ENCODE results near the gene GAB1.

Gene GAB1

DNA sequence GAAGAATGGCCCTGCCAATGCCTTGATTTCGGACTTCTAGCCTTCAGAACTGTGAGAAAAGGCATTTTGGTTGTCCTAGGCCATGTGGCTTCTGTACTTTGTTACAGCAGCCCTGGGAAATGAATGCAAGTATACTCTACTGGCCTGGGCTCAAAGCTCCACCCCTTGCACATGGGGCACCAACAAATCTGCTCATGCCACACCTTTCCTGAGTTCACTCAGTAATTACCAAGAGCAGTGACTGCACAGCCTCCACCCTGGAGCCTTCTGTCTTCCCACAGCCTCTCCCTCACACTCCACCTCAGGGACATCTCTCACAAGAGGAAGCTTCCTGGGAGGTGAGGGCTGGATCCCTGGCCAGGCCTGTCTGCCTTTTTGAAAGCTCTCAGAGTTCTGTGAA lies 29.1 kb upstream of the GAB1 start:
- H3K27me3 ChIP-seq (ENCODE audit: control insufficient read depth, insufficient read depth, low read length), result no peaks in the 10 kb centered on the region
- H3K9ac ChIP-seq (ENCODE audit: low read length), result no peak overlapping the region
- no peaks in the 10 kb centered on the region for H3K36me3 ChIP-seq (ENCODE audit: control insufficient read depth, insufficient read depth, low read length)
- H3K4me1 ChIP-seq (ENCODE audit: control insufficient read depth, insufficient read depth, low read length), result peaks cover 3% of the 10 kb centered on the region
- no peak overlapping the region for H3K4me3 ChIP-seq (ENCODE audit: low read length)
- no peaks in the 10 kb centered on the region for H3K9me3 ChIP-seq (ENCODE audit: control insufficient read depth, low read length)

DNA sequence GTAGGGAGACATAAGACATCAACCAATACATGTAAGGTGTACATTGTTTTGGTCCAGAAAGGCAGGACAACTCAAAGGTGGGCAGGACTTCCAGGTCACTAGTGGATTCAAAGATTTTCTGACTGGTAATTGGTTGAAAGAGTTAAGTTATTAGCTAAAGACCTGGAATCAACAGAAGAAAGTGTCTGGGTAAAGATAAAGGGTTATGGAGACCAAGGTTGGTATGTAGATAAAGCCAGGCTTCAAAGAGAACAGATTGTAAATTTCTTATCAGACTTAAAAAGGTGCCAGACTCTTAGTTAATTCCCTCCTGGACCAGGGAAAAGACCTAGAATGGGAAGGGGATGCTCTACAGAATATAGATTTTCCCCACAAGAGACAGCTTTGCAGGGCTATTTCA lies 28.3 kb upstream of the GAB1 start:
- H3K9me3 ChIP-seq (ENCODE audit: control insufficient read depth, low read length), result no peaks in the 10 kb centered on the region
- no peak overlapping the region for H3K9ac ChIP-seq (ENCODE audit: low read length)
- no peaks in the 10 kb centered on the region for H3K27me3 ChIP-seq (ENCODE audit: control insufficient read depth, insufficient read depth, low read length)
- H3K4me3 ChIP-seq (ENCODE audit: low read length), result no peak overlapping the region
- peaks cover 3% of the 10 kb centered on the region for H3K4me1 ChIP-seq (ENCODE audit: control insufficient read depth, insufficient read depth, low read length)
- H3K36me3 ChIP-seq (ENCODE audit: control insufficient read depth, insufficient read depth, low read length), result no peaks in the 10 kb centered on the region

DNA sequence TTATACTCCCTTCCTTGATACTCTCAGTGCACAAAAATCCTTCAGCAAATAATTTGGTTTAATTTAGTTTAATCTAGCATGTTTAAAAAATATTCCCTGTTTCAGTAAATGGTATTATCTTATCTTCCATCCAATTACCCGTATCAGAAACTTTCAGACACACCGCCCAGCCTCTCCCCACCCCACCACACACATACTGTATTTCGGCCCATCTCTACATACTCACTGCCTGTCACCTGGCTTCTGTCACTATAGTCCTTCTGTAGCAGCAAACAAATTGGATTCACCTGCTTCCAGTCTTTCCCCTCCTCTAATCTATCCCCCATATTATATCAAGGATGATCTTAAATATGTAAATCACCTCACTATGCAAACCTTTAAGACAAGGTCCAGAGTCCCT lies 24.8 kb upstream of the GAB1 start:
- Histone ChIP-seq H3K9me3 (ENCODE audit: control insufficient read depth, low read length) (no peaks in the 10 kb centered on the region), H3K9ac (ENCODE audit: low read length) (no peak overlapping the region), H3K4me3 (ENCODE audit: low read length) (no peak overlapping the region), H3K4me1 (ENCODE audit: control insufficient read depth, insufficient read depth, low read length) (peaks cover 3% of the 10 kb centered on the region), H3K27me3 (ENCODE audit: control insufficient read depth, insufficient read depth, low read length) (no peaks in the 10 kb centered on the region), H3K36me3 (ENCODE audit: control insufficient read depth, insufficient read depth, low read length) (no peaks in the 10 kb centered on the region)

DNA sequence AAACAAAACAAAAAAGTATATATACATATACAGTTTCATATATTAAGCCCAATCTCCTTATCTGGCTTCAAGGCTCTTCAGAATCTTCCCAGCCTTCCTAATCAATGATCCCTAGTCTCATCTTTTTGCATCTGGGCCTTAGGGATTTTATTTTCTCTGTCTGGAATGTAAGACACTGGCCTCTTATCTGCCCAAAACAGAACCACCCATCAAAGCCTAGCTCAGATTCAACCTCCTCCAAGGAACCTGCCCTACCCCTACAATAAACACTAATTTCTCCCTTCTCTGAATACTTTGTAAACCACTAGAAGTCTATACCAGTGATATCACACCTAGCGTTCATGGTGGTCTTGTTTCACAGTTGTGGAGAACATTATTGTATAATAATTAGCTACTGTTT lies 23.2 kb upstream of the GAB1 start:
- H3K36me3 ChIP-seq (ENCODE audit: control insufficient read depth, insufficient read depth, low read length), result no peaks in the 10 kb centered on the region
- no peaks in the 10 kb centered on the region for H3K27me3 ChIP-seq (ENCODE audit: control insufficient read depth, insufficient read depth, low read length)
- H3K4me1 ChIP-seq (ENCODE audit: control insufficient read depth, insufficient read depth, low read length), result no peaks in the 10 kb centered on the region
- no peak overlapping the region for H3K9ac ChIP-seq (ENCODE audit: low read length)
- no peak overlapping the region for H3K4me3 ChIP-seq (ENCODE audit: low read length)
- H3K9me3 ChIP-seq (ENCODE audit: control insufficient read depth, low read length), result no peaks in the 10 kb centered on the region

DNA sequence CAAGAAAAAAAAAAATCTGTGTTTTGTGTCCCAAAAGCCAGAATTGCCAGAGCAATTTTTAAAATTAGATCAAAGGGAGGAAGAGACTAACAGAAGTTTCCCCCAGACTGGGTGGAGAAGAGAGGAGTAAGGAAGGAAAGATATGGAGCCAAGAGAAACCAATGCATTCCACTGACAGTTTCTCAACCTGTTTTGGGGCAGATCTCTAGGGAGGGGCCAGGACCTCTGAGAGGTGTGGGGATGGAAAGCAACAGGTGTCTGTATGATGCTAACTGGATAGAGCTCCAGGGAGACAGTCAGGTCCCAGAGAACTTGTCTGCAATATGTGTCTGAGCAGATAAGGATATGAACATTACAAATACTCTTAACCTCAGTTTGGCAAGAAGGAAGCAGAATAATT lies 22.7 kb upstream of the GAB1 start:
- Histone ChIP-seq H3K4me1 (ENCODE audit: control insufficient read depth, insufficient read depth, low read length) (no peaks in the 10 kb centered on the region), H3K36me3 (ENCODE audit: control insufficient read depth, insufficient read depth, low read length) (no peaks in the 10 kb centered on the region), H3K9ac (ENCODE audit: low read length) (no peak overlapping the region), H3K27me3 (ENCODE audit: control insufficient read depth, insufficient read depth, low read length) (no peaks in the 10 kb centered on the region), H3K4me3 (ENCODE audit: low read length) (no peak overlapping the region), H3K9me3 (ENCODE audit: control insufficient read depth, low read length) (no peaks in the 10 kb centered on the region)

DNA sequence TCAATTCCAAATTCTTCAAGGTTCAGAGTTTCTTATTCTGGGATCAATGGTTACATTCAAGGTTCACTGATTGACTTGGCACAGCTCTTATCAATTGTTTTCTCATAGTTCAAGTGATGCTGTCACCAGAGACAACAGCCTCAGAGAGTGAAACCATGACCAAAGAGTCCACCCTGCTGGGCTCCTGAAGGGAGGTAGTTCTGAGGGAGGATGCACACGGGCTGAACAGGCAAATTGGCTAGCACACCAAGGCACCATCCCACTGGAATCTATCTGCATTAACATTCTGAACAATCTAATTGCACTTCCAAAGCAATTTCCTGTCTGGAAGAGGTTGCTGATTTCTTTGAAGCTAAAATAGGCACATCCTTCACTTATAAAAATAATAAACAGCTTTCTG lies 16.6 kb upstream of the GAB1 start:
- Histone ChIP-seq H3K36me3 (ENCODE audit: control insufficient read depth, insufficient read depth, low read length) (no peaks in the 10 kb centered on the region), H3K27me3 (ENCODE audit: control insufficient read depth, insufficient read depth, low read length) (no peaks in the 10 kb centered on the region), H3K4me3 (ENCODE audit: low read length) (no peak overlapping the region), H3K9ac (ENCODE audit: low read length) (no peak overlapping the region), H3K9me3 (ENCODE audit: control insufficient read depth, low read length) (no peaks in the 10 kb centered on the region), H3K4me1 (ENCODE audit: control insufficient read depth, insufficient read depth, low read length) (peaks cover 19% of the 10 kb centered on the region)

DNA sequence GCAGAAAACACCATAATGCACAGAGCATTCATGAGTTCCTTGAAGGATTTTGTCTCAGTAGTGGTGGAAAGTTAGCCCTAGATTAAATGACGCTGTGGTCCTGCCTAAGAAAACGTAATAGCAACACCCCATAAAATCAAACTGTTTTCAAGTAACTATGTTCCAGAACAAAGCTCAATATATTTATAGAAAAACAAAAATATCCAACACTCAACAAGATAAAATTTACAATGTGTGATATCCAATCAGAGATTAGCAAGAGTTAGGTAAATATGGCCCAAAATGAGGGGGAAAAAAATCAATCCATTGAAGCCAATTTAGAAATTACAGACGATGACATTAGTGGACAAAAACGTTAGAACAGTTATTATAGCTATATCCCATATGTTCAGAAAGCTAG lies 9.9 kb upstream of the GAB1 start:
- H3K9me3 ChIP-seq (ENCODE audit: control insufficient read depth, low read length), result no peaks in the 10 kb centered on the region
- H3K9ac ChIP-seq (ENCODE audit: low read length), result no peak overlapping the region
- no peaks in the 10 kb centered on the region for H3K36me3 ChIP-seq (ENCODE audit: control insufficient read depth, insufficient read depth, low read length)
- no peaks in the 10 kb centered on the region for H3K4me1 ChIP-seq (ENCODE audit: control insufficient read depth, insufficient read depth, low read length)
- H3K27me3 ChIP-seq (ENCODE audit: control insufficient read depth, insufficient read depth, low read length), result no peaks in the 10 kb centered on the region
- H3K4me3 ChIP-seq (ENCODE audit: low read length), result no peak overlapping the region

DNA sequence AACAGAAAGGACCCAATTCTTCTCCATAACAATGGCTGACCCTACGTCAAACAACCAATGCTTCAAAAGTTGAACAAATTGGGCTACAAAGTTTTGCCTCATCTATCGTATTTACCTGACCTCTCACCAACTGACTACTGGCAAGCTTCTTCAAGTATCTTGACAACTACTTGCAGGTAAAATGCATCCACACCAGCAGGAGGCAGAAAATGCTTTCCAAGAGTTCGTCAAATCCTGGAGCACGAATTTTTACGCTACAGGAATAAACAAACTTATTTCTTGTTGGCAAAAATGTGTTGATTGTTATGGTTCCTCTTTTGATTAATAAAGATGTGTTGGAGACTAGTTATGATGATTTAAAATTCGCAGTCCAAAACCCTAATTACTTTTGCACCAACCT lies 6.7 kb upstream of the GAB1 start:
- no peaks in the 10 kb centered on the region for H3K9me3 ChIP-seq (ENCODE audit: control insufficient read depth, low read length)
- no peaks in the 10 kb centered on the region for H3K27me3 ChIP-seq (ENCODE audit: control insufficient read depth, insufficient read depth, low read length)
- no peaks in the 10 kb centered on the region for H3K4me1 ChIP-seq (ENCODE audit: control insufficient read depth, insufficient read depth, low read length)
- no peak overlapping the region for H3K9ac ChIP-seq (ENCODE audit: low read length)
- H3K4me3 ChIP-seq (ENCODE audit: low read length), result no peak overlapping the region
- H3K36me3 ChIP-seq (ENCODE audit: control insufficient read depth, insufficient read depth, low read length), result no peaks in the 10 kb centered on the region

DNA sequence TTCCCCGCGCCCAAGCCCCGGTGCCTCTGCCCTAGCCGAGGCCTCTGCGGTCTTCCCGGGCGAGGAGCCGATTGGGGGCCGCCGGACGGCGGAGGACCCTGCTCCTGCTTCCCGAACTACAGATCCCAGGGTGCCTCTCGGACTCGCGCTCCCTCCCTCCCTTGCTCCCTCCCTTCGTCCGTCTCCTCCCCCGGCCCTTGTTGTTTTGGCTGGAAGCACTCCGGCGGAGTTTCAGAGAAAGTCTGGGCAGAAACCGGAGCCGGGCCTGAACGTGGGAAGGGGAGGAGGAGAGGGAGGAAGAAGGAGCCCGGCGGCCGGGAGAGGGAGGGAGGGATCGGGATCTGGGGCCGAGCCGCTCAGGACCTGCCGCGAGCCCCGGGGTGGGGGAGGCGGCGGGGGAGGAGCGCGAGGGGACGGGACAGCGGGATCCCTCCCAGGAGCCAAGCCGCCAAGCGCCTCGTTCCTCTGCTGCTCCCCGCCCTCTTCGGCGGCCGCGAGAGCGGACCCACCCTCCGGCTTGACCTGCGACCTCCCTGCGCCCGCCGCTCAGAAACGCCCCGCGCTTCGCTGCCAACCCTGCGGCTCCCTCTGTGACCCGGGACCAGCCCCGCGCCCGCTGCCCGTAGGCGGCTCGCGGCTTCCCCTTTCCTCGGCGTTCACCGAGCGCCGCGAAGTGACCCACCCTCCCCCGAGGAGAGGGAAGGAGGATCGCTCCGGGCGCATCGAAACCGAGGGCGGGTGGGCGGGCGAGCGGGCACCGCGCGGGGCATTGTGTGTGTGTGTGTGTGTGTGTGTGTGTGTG lies 496 bp upstream of the GAB1 start:
- H3K4me1 ChIP-seq (ENCODE audit: control insufficient read depth, insufficient read depth, low read length), result peaks cover 5% of the 10 kb centered on the region
- H3K36me3 ChIP-seq (ENCODE audit: control insufficient read depth, insufficient read depth, low read length), result no peaks in the 10 kb centered on the region
- peak overlapping the region; percentile 72 for H3K4me3 ChIP-seq (ENCODE audit: low read length)

DNA sequence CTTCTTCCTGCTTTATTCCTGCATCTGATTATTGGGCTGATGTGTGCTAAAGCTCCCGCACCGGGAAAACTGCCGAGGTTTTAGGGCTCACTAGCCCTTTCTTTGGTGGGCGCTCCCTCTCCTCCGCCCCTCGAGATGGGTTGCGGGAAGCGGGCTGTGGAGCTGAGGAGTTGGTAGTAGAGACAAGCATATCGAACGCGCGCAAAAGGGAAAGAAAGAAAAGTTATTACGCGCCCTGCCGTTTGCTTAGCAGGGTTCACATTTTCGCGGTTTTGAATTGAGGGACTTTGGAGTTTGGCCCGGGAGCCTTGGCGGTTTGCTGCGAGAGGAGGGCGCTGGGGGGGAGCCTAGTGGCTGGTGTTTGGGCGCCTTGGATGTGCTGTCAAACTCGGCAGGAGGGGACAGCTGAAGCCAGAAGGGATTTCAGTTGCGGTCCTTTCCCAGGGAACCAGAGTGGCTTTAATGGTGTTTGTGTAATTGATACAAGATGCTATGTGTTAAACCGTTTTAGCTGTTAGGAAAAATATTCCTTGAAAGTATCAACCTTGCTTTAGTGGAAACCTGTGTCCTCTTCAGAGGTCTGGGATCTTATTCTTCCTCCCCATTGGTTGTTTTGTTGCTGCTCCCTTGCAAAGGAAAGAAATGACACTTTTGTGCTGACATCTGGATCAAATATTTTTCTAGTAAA lies 1.1 kb downstream of the GAB1 start:
- Histone ChIP-seq H3K4me3 (ENCODE audit: low read length) (peak overlapping the region; percentile 69), H3K9me3 (ENCODE audit: control insufficient read depth, low read length) (no peaks in the 10 kb centered on the region), H3K36me3 (ENCODE audit: control insufficient read depth, insufficient read depth, low read length) (no peaks in the 10 kb centered on the region), H3K27me3 (ENCODE audit: control insufficient read depth, insufficient read depth, low read length) (no peaks in the 10 kb centered on the region), H3K9ac (ENCODE audit: low read length) (peak overlapping the region; percentile 73), H3K4me1 (ENCODE audit: control insufficient read depth, insufficient read depth, low read length) (peaks cover 5% of the 10 kb centered on the region)

More for the DNA sequence above, 496 bp upstream of the GAB1 start:
- no peaks in the 10 kb centered on the region for H3K9me3 ChIP-seq (ENCODE audit: control insufficient read depth, low read length)
- H3K27me3 ChIP-seq (ENCODE audit: control insufficient read depth, insufficient read depth, low read length), result no peaks in the 10 kb centered on the region
- peak overlapping the region; percentile 93 for H3K9ac ChIP-seq (ENCODE audit: low read length)

DNA sequence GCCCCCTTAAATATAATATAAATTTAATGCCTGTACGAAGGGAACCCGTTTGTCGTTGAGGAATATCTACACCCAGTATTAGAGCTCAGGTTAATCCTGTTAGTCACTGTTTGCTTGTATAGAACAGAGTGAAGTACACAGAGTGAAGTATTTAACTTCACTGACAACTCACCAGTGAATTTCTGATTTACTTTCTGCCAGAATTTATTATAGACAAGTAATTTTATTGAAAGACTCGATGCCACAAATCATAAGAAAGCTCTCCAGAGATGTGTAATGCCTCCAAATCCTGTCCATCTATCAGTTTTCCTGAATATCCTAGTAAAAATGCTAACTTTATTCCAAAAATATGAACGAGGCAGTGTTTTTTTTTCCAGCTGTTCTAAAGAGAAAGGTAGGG lies 1.6 kb downstream of the GAB1 start:
- Histone ChIP-seq H3K4me1 (ENCODE audit: control insufficient read depth, insufficient read depth, low read length) (peaks cover 5% of the 10 kb centered on the region), H3K36me3 (ENCODE audit: control insufficient read depth, insufficient read depth, low read length) (no peaks in the 10 kb centered on the region), H3K9me3 (ENCODE audit: control insufficient read depth, low read length) (no peaks in the 10 kb centered on the region), H3K9ac (ENCODE audit: low read length) (no peak overlapping the region), H3K4me3 (ENCODE audit: low read length) (no peak overlapping the region), H3K27me3 (ENCODE audit: control insufficient read depth, insufficient read depth, low read length) (no peaks in the 10 kb centered on the region)

DNA sequence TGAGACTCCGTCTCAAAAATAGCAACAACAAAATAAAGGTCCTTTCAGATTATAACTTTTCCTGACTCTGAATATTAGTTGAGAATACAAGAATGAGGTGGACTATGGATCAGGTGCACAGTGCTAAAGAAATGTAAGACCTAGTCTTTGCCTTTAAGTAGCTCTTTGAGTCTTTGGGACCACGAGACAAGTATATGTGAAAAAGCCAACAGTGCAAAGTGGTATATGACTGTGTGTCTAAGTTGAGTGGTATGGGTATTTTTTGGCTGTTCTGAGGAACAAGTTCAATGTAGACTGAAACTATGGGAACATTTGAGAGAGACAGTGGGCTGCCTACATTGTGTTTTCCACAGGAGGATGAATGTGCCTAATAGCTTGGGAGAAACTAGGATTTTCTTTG lies 2.8 kb downstream of the GAB1 start:
- Histone ChIP-seq H3K27me3 (ENCODE audit: control insufficient read depth, insufficient read depth, low read length) (no peaks in the 10 kb centered on the region), H3K9ac (ENCODE audit: low read length) (no peak overlapping the region), H3K9me3 (ENCODE audit: control insufficient read depth, low read length) (no peaks in the 10 kb centered on the region), H3K36me3 (ENCODE audit: control insufficient read depth, insufficient read depth, low read length) (no peaks in the 10 kb centered on the region), H3K4me1 (ENCODE audit: control insufficient read depth, insufficient read depth, low read length) (peaks cover 5% of the 10 kb centered on the region), H3K4me3 (ENCODE audit: low read length) (no peak overlapping the region)

All from mucosa of stomach (tissue), 1 donor.